ENCODE data around the gene ELF2. TPM values are rescaled to one million over a fixed set of nuclear protein-coding genes. Genes with fewer than 3 reads are reported as not detected.
"Not testable (repeated sequence)": the region's sequence is repeated elsewhere in the genome, so short reads cannot be mapped to it uniquely, and the experiment has no call there.

ELF2 gene
- polyA plus RNA-seq, 1 of the 3 experiments (the other 2 are of a cell fraction) = 14.0 TPM

- H3K9ac ChIP-seq; H3F3A ChIP-seq (replicated peaks; ENCODE audit: insufficient read depth); H3K4me3 ChIP-seq (ENCODE audit: low read depth in 2 of 2, low read length in 1 of 2); H2AFZ ChIP-seq (ENCODE audit: low read depth); H3K9me3 ChIP-seq; H3K9me2 ChIP-seq; DNase-seq; H3K27ac ChIP-seq (ENCODE audit: low read depth in 2 of 2, low read length in 1 of 2); H3K27me3 ChIP-seq (ENCODE audit: insufficient read depth); POLR2A ChIA-PET; H3K36me3 ChIP-seq (replicated peaks in 1 of 2; ENCODE audit: control insufficient read depth in 1 of 2, insufficient read depth in 2 of 2, low read length in 1 of 2); H3K4me2 ChIP-seq: not testable (repeated sequence)
- Histone ChIP-seq H3K79me2 (ENCODE audit: insufficient read depth) (peaks cover 100% of the 10 kb centered on the region), H4K20me1 (ENCODE audit: insufficient read depth) (peaks cover 78% of the 10 kb centered on the region), H3K4me1 (ENCODE audit: control insufficient read depth in 1 of 2, insufficient read depth in 2 of 2, low read depth in 1 of 2, low read length in 1 of 2) (peaks cover 20 to 24% of the 10 kb centered on the region in 2 experiments; a peak in 3 of 4 replicates)
- 97% methylated on average over 11 of the region's 12 CpGs for WGBS (ENCODE audit: low lambda C conversion rate)
- CTCF ChIA-PET = interaction anchor here (0.6 to 3.8 kb wide), 2 partner anchors 9 to 1794 kb away, joined by 3 to 61 read pairs; no protein-coding TSS in a partner anchor
These were observed 155.9 kb downstream of the ELF2 start for GRCh38 chr4:139021071-139021470.

GRCh38 chr4:139020384-139020783, 156.6 kb downstream of the ELF2 start:
- no peaks in the 10 kb centered on the region for H3K36me3 ChIP-seq (replicated peaks in 1 of 2; ENCODE audit: control insufficient read depth in 1 of 2, insufficient read depth in 2 of 2, low read length in 1 of 2)
- peaks cover 96% of the 10 kb centered on the region for H3K79me2 ChIP-seq (ENCODE audit: insufficient read depth)
- no peaks in the 10 kb centered on the region for H3K27me3 ChIP-seq (ENCODE audit: insufficient read depth)
- no peaks in the 10 kb centered on the region for H3K9me3 ChIP-seq
- POLR2A ChIA-PET = interaction anchor here (1.4 kb wide), 1 partner anchor 157 kb away, joined by 4 read pairs; no protein-coding TSS in a partner anchor
- no peak overlapping the region for H3K9ac ChIP-seq
- H2AFZ ChIP-seq (ENCODE audit: low read depth) = no peak overlapping the region
- peak overlapping the region; percentile 60; the same call in 1 of the 2 replicates for H3K4me2 ChIP-seq
- TF ChIP-seq POLR2AphosphoS5 (IDR thresholded peaks at IDR 0.05; ENCODE audit: low read depth, low read length) (no peak), FOXM1 (IDR thresholded peaks at IDR 0.05; ENCODE audit: low read depth) (no peak), MEF2A (IDR thresholded peaks at IDR 0.05; ENCODE audit: borderline replicate concordance, low read depth) (no peak), PBX3 (IDR thresholded peaks at IDR 0.05) (no peak), REST (IDR thresholded peaks at IDR 0.05; ENCODE audit: low read depth, low read length) (no peak), YY1 (IDR thresholded peaks at IDR 0.05; ENCODE audit: low read depth) (no peak), RFX5 (IDR thresholded peaks at IDR 0.05; ENCODE audit: low read length) (no peak), GABPA (IDR thresholded peaks at IDR 0.05; ENCODE audit: low read depth) (no peak), USF1 (IDR thresholded peaks at IDR 0.05; ENCODE audit: borderline replicate concordance, low read depth) (no peak), TAF1 (IDR thresholded peaks at IDR 0.05; ENCODE audit: borderline replicate concordance, low read depth, low read length) (no peak), RCOR1 (IDR thresholded peaks at IDR 0.05; ENCODE audit: low read length) (no peak), SIN3A (IDR thresholded peaks at IDR 0.05; ENCODE audit: borderline replicate concordance, low read depth, low read length) (no peak), MXI1 (IDR thresholded peaks at IDR 0.05; ENCODE audit: low read depth, low read length) (no peak), FOSL2 (IDR thresholded peaks at IDR 0.05; ENCODE audit: borderline replicate concordance, low read depth) (no peak), CTCF (IDR thresholded peaks at IDR 0.05) (no peak), CHD2 (IDR thresholded peaks at IDR 0.05; ENCODE audit: low read length, partially characterized antibody) (no peak), RXRA (IDR thresholded peaks at IDR 0.05; ENCODE audit: borderline replicate concordance, low read depth) (no peak), USF2 (IDR thresholded peaks at IDR 0.05; ENCODE audit: borderline replicate concordance, low read depth, low read length) (no peak), EZH2phosphoT487 (IDR thresholded peaks at IDR 0.05; ENCODE audit: borderline replicate concordance, low read depth) (no peak), NFIC (IDR thresholded peaks at IDR 0.05; ENCODE audit: borderline replicate concordance) (no peak)
- H3F3A ChIP-seq (replicated peaks; ENCODE audit: insufficient read depth) = peaks cover 4% of the 10 kb centered on the region
- CTCF ChIA-PET = interaction anchor here (0.6 to 3.8 kb wide), 6 partner anchors 10 to 1795 kb away, joined by 3 to 61 read pairs (median 4); no protein-coding TSS in a partner anchor
- peak overlapping the region; percentile 33 to 84; a peak in 2 of 4 replicates for H3K27ac ChIP-seq (ENCODE audit: low read depth in 2 of 2, low read length in 1 of 2)
- H4K20me1 ChIP-seq (ENCODE audit: insufficient read depth) = peaks cover 71% of the 10 kb centered on the region
- no peak overlapping the region for H3K4me3 ChIP-seq (ENCODE audit: low read depth in 2 of 2, low read length in 1 of 2)
- no peaks in the 10 kb centered on the region for H3K9me2 ChIP-seq
- 84% methylated on average over 4 of the region's 4 CpGs for WGBS (ENCODE audit: low lambda C conversion rate)
- peaks cover 20 to 24% of the 10 kb centered on the region in 2 experiments; a peak in 3 of 4 replicates for H3K4me1 ChIP-seq (ENCODE audit: control insufficient read depth in 1 of 2, insufficient read depth in 2 of 2, low read depth in 1 of 2, low read length in 1 of 2)
- DNase-seq = no peak
